ENCODE measurements around the gene USP35.

DNA sequence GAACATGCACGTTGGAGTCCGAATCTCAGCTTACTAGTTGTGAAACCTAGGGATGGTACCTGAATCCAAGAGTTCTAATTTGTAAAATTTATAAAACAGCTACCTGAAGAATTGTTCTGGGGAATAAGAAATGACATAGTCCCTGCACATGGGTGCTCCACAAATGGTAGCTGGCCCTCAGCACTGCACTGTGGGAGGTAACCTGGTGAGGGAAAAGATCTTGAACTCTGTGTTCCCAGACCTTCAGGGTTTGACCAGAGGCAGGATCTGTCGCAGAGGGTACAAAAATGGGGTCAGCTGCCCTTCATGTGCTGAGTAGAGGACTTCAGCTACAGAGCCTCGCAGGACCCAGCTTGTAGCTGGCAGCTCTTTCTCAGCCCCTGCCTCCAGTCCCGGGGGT is 73.5 kb downstream of the USP35 start:
- TF ChIP-seq, protein P1, sequence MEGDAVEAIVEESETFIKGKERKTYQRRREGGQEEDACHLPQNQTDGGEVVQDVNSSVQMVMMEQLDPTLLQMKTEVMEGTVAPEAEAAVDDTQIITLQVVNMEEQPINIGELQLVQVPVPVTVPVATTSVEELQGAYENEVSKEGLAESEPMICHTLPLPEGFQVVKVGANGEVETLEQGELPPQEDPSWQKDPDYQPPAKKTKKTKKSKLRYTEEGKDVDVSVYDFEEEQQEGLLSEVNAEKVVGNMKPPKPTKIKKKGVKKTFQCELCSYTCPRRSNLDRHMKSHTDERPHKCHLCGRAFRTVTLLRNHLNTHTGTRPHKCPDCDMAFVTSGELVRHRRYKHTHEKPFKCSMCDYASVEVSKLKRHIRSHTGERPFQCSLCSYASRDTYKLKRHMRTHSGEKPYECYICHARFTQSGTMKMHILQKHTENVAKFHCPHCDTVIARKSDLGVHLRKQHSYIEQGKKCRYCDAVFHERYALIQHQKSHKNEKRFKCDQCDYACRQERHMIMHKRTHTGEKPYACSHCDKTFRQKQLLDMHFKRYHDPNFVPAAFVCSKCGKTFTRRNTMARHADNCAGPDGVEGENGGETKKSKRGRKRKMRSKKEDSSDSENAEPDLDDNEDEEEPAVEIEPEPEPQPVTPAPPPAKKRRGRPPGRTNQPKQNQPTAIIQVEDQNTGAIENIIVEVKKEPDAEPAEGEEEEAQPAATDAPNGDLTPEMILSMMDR (IDR thresholded peaks at IDR 0.05; ENCODE audit: low read length), result no peak
- no peak for TF ChIP-seq EZH2 (optimal IDR thresholded peaks at IDR 0.05; ENCODE audit: low read depth, low read length)
